Breast epithelium (tissue), 3 donors: ENCODE results near the gene PDGFA.

Source experiments
- POLR2AphosphoS5 ChIP-seq, 3 donors: sonication (generic); formaldehyde crosslinking; IDR thresholded peaks; one replicate each; pipeline ENCODE4 v1.6.1; 2017; ENCODE audit warnings: antibody characterized with exemption in 3 of 3
- TF ChIP-seq, protein P1 (sequence below), 3 donors: fragments of 450-650 bp; IDR thresholded peaks; one replicate each; pipeline ENCODE4 v1.5.1; 2016 to 2017; ENCODE audit warnings: antibody characterized with exemption in 3 of 3, mild to moderate bottlenecking in 3 of 3, moderate library complexity in 3 of 3

GRCh38 chr7:467393-467828, 52.2 kb downstream of the PDGFA start:
- TF ChIP-seq, protein P1, sequence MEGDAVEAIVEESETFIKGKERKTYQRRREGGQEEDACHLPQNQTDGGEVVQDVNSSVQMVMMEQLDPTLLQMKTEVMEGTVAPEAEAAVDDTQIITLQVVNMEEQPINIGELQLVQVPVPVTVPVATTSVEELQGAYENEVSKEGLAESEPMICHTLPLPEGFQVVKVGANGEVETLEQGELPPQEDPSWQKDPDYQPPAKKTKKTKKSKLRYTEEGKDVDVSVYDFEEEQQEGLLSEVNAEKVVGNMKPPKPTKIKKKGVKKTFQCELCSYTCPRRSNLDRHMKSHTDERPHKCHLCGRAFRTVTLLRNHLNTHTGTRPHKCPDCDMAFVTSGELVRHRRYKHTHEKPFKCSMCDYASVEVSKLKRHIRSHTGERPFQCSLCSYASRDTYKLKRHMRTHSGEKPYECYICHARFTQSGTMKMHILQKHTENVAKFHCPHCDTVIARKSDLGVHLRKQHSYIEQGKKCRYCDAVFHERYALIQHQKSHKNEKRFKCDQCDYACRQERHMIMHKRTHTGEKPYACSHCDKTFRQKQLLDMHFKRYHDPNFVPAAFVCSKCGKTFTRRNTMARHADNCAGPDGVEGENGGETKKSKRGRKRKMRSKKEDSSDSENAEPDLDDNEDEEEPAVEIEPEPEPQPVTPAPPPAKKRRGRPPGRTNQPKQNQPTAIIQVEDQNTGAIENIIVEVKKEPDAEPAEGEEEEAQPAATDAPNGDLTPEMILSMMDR (IDR thresholded peaks at IDR 0.05): no peak
- no peak for TF ChIP-seq POLR2AphosphoS5 (IDR thresholded peaks at IDR 0.05)
